ENCODE data around the gene KRTAP6-1. TPM values are rescaled to one million over a fixed set of nuclear protein-coding genes. Genes with fewer than 3 reads are reported as not detected.

Gene KRTAP6-1
- total RNA-seq, 1 donor from 2014 or later, result not detected

DNA sequence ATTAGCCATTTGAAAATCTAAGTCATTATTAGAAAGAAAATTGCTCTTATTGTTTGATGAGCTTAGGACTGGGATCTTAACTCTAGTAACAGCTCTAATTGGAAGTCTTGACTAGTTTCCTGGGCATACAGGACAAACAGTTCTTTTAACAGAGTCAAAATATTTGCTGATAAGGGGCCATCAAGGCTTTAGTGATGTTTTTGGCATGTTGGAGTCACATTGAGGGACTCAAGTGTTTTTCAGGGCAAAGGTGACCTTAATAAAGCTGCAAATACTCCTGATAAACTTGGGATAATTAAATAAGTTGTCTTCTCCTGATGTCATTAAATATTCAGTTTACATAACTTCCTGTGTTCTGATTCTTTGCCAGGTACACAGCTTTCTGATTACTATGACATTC lies 46.1 kb downstream of the KRTAP6-1 start:
- TF ChIP-seq, protein P1, sequence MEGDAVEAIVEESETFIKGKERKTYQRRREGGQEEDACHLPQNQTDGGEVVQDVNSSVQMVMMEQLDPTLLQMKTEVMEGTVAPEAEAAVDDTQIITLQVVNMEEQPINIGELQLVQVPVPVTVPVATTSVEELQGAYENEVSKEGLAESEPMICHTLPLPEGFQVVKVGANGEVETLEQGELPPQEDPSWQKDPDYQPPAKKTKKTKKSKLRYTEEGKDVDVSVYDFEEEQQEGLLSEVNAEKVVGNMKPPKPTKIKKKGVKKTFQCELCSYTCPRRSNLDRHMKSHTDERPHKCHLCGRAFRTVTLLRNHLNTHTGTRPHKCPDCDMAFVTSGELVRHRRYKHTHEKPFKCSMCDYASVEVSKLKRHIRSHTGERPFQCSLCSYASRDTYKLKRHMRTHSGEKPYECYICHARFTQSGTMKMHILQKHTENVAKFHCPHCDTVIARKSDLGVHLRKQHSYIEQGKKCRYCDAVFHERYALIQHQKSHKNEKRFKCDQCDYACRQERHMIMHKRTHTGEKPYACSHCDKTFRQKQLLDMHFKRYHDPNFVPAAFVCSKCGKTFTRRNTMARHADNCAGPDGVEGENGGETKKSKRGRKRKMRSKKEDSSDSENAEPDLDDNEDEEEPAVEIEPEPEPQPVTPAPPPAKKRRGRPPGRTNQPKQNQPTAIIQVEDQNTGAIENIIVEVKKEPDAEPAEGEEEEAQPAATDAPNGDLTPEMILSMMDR (IDR thresholded peaks at IDR 0.05; ENCODE audit: insufficient read depth, low read length, severe bottlenecking), result no peak
- no peaks in the 10 kb centered on the region for H3K36me3 ChIP-seq (ENCODE audit: control insufficient read depth, insufficient read depth, low read length)
- no peak for FAIRE-seq
- no peak overlapping the region for H3K4me3 ChIP-seq (ENCODE audit: low read depth, low read length)
- no peak for DNase-seq (ENCODE audit: low read depth)
- H3K27me3 ChIP-seq (ENCODE audit: control insufficient read depth, insufficient read depth, low read length), result no peaks in the 10 kb centered on the region

DNA sequence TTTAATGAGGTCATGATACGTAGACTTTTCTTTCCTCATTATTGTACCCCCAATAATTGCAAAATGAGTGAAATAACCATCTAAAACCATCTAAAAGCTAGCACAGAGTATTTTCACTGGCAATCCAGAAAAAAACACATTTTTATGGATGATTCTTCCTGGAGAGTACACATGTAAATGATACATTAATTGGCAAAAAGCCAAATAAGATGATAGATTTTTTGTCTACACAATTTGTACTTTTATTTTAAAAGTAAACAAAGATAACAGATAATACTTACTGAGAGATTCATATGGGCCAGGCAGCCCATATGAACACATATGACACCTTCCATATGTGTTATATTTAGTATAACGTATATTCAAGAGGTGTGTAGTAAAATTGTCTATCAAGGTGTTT lies 50.1 kb downstream of the KRTAP6-1 start:
- no peaks in the 10 kb centered on the region for H3K36me3 ChIP-seq (ENCODE audit: control insufficient read depth, insufficient read depth, low read length)
- no peak overlapping the region for H3K4me3 ChIP-seq (ENCODE audit: low read depth, low read length)
- H3K27me3 ChIP-seq (ENCODE audit: control insufficient read depth, insufficient read depth, low read length), result no peaks in the 10 kb centered on the region
- TF ChIP-seq, protein P1 (IDR thresholded peaks at IDR 0.05; ENCODE audit: insufficient read depth, low read length, severe bottlenecking), result no peak
- FAIRE-seq, result no peak
- no peak for DNase-seq (ENCODE audit: low read depth)

Other genes starting within 250 kb of the KRTAP6-1 start
- gene KRTAP13-2, start 241.7 kb downstream of the KRTAP6-1 start, total RNA-seq, result not detected in 2 replicates
- gene KRTAP13-1, start 217.9 kb downstream of the KRTAP6-1 start, total RNA-seq, result not detected in 2 replicates
- gene KRTAP13-3, start 188.0 kb downstream of the KRTAP6-1 start, total RNA-seq, result not detected in 2 replicates
- not detected in 2 replicates for gene KRTAP13-4, start 183.7 kb downstream of the KRTAP6-1 start, total RNA-seq
- gene KRTAP15-1, start 173.7 kb downstream of the KRTAP6-1 start, total RNA-seq, result not detected in 2 replicates
- not detected in 2 replicates for gene KRTAP19-1, start 133.6 kb downstream of the KRTAP6-1 start, total RNA-seq
- not detected in 2 replicates for gene KRTAP19-2, start 126.5 kb downstream of the KRTAP6-1 start, total RNA-seq
- not detected in 2 replicates for gene KRTAP19-3, start 121.9 kb downstream of the KRTAP6-1 start, total RNA-seq
- gene KRTAP19-4, start 116.8 kb downstream of the KRTAP6-1 start, total RNA-seq, result not detected in 2 replicates
- not detected in 2 replicates for gene KRTAP19-5, start 111.8 kb downstream of the KRTAP6-1 start, total RNA-seq
- not detected in 2 replicates for gene KRTAP19-6, start 72.1 kb downstream of the KRTAP6-1 start, total RNA-seq
- gene KRTAP19-7, start 52.6 kb downstream of the KRTAP6-1 start, total RNA-seq, result not detected in 2 replicates
- gene KRTAP22-2, start 23.5 kb downstream of the KRTAP6-1 start, total RNA-seq, result not detected in 2 replicates
- not detected in 2 replicates for gene KRTAP6-3, start 21.5 kb downstream of the KRTAP6-1 start, total RNA-seq
- not detected in 2 replicates for gene KRTAP6-2, start 15.0 kb downstream of the KRTAP6-1 start, total RNA-seq
- not detected in 2 replicates for gene KRTAP22-1, start 12.8 kb downstream of the KRTAP6-1 start, total RNA-seq
- gene KRTAP20-1, start 2.5 kb upstream of the KRTAP6-1 start, total RNA-seq, result not detected in 2 replicates
- gene KRTAP20-4, start 6.7 kb upstream of the KRTAP6-1 start, total RNA-seq, result not detected in 2 replicates
- not detected in 2 replicates for gene KRTAP20-2, start 21.3 kb upstream of the KRTAP6-1 start, total RNA-seq
- not detected in 2 replicates for gene KRTAP20-3, start 28.9 kb upstream of the KRTAP6-1 start, total RNA-seq
- gene KRTAP21-3, start 104.8 kb upstream of the KRTAP6-1 start, total RNA-seq, result not detected in 2 replicates
- not detected in 2 replicates for gene KRTAP21-2, start 133.3 kb upstream of the KRTAP6-1 start, total RNA-seq
- gene KRTAP21-1, start 141.5 kb upstream of the KRTAP6-1 start, total RNA-seq, result not detected in 2 replicates
- gene KRTAP8-1, start 199.3 kb upstream of the KRTAP6-1 start, total RNA-seq, result not detected in 2 replicates
- gene KRTAP7-1, start 215.8 kb upstream of the KRTAP6-1 start, total RNA-seq, result not detected in 2 replicates

All from bronchial epithelial cell (primary cell).